HFF-Myc (cell line): ENCODE measurements around the gene IL1RAP.

ENCODE experiments used
- DNase-seq: peaks from one replicate; pipeline ENCODE4 v3.0.0-alpha.2; 2011; ENCODE audit warnings: low read depth; ENCODE audit errors: extremely low read depth
- H3K4me3 ChIP-seq: replicated peaks from 2 replicates; pipeline ENCODE4 v1.5.1; 2011; ENCODE audit warnings: low read depth, mild to moderate bottlenecking, control low read depth, low read length
- CTCF ChIP-seq: IDR thresholded peaks from 2 replicates; pipeline ENCODE4 v1.5.1; 2012; ENCODE audit warnings: mild to moderate bottlenecking, low read depth, low read length, control low read depth; ENCODE audit errors: missing control alignments

IL1RAP gene

DNA sequence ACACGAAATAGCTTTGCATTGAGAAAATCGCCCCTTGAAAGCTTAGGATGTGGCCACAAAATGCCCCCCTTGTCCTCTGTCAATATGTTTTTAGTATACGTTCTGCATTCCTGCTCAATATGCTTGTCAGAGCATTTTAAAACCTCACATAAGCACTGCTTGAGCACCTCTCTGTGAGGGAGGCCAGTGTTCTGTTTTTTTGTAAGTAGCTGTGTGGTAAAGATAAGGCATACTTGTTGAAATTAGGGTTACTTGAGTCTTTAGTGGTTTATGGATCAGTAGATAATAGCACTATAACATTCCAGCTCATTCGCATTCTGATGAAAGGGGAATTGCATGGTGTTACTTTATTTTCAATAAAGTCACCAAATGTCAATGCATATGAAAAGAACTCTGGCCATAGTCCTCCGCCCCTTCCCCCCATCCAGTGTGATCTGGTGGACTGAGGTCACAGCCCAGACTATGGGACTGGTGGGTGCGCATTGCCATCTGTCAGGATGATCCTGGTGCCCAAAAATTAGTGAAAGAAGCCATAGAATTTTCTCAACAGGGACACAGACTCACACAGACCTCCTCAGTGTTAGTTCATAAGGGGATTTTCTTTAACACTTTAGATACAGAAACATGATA lies 33.1 kb downstream of the IL1RAP start:
- H3K4me3 ChIP-seq, result no peak overlapping the region
- TF ChIP-seq CTCF, result no peak
- DNase-seq, result no peak

DNA sequence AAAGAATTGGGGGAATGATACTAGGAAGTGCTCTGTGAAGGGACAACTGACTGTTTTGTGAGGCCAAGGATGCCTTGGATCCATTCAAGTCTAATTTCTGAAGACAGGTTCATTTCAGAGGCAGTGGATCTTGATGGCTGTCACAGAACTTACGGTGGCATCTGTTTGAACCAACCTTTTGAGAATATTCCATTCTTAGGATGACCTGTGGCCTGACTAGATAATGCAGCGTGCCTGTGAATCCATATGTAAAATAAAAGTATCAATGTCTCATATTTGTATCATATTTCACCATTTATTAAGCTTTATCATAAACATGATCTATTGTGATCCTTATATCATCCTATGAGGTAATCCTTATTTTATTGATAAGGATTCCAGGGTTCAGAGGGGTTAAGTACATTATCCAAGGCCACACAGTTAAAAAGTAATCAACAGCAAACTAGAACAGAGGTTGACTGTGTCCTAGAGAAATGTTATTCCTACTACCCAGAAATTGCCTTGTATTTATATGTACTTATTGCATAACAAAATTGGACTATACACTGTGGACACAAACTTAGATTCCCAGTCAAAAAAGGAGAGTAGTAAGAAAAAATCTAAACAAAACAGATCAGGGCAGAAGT lies 34.3 kb downstream of the IL1RAP start:
- no peak overlapping the region for H3K4me3 ChIP-seq
- no peak for DNase-seq
- TF ChIP-seq CTCF, result no peak

DNA sequence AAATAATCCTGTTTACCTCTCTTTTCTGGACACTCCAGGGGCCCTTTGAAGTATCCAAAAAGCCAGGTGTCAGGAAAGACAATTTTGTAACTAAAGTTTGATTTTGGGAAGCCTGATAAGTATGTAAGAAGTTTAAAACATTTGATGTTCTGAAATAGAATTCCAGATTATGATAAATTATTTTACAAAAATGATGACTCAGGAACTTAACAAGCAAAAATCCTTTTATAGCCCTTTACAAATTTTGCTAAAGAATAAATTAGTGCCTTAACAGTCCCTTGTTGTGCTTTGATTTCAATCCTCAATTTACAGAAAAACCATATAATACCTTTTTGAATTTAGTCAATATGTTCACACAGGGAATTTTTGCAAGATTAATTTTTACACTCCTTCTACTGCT lies 38.1 kb downstream of the IL1RAP start:
- no peak for DNase-seq
- no peak overlapping the region for H3K4me3 ChIP-seq
- TF ChIP-seq CTCF, result no peak

GRCh38 chr3:190552969-190553759 lies 39.3 kb downstream of the IL1RAP start:
- DNase-seq, result no peak
- H3K4me3 ChIP-seq, result no peak overlapping the region
- no peak for TF ChIP-seq CTCF

DNA sequence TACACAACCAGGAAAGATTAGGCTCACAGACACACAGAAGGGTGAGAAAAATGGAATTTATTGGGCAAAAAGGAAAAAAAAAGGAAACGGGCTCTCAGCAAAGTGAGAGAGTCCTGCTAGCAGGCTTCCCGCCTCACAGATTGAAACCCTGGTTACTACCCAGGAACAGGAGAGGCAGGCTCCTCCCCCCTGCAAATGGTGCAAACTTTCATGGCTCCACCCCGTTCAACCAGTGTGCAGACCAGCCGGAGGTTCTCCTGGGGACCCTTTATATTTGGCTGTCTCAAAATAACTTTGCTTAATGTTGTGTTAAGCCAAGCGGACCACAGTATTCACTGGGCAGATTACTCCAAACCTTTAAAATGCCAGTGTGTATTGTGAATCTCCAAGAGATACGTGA lies 40.3 kb downstream of the IL1RAP start:
- TF ChIP-seq CTCF, result no peak
- H3K4me3 ChIP-seq, result no peak overlapping the region
- DNase-seq, result no peak

DNA sequence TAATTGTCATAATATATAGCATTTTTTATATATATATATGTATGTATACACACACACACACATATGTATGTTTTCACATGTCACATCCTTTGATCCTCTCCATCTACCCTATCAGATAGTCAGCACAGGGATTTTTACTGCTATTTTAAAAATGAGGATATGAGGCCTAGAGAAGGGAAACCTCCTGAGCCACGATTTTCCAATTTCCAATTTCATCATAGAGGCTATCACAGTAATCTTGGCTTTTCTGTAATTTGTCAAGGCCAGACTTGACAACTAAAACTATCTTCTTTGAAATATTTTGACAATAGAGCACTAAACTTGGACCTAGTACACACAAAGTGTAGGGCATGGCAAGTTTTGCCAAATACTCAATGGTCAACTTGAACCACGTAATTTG lies 42.5 kb downstream of the IL1RAP start:
- H3K4me3 ChIP-seq, result no peak overlapping the region
- no peak for DNase-seq
- no peak for TF ChIP-seq CTCF
